GM06990 (cell line): ENCODE measurements around the gene PRR9.

ENCODE experiments used
- DNase-seq: peaks from one replicate; pipeline ENCODE4 v3.0.0-alpha.2; 2011; ENCODE audit not compliant: insufficient read length; ENCODE audit errors: extremely low read depth
- H3K27me3 ChIP-seq: replicated peaks from 2 replicates; pipeline ENCODE4 v1.6.0; 2011; ENCODE audit warnings: low read length; ENCODE audit not compliant: control insufficient read depth, insufficient read depth
- H3K36me3 ChIP-seq: 2 replicates; pipeline ENCODE4 v1.5.1; 2011; ENCODE audit warnings: low read length; ENCODE audit not compliant: control insufficient read depth, insufficient read depth
- H3K4me3 ChIP-seq: replicated peaks from 2 replicates; pipeline ENCODE4 v1.5.1; 2011; ENCODE audit warnings: low read depth, mild to moderate bottlenecking, control low read depth, low read length
- TF ChIP-seq, protein P1 (sequence below): IDR thresholded peaks from 2 replicates; pipeline ENCODE4 v1.5.1; 2011; ENCODE audit warnings: low read length, control low read depth, mild to moderate bottlenecking, inconsistent platforms; ENCODE audit not compliant: insufficient read depth, poor library complexity, severe bottlenecking

PRR9 gene

GRCh38 chr1:153206631-153207030 lies 10.8 kb upstream of the PRR9 start:
- no peak for DNase-seq
- TF ChIP-seq, protein P1, sequence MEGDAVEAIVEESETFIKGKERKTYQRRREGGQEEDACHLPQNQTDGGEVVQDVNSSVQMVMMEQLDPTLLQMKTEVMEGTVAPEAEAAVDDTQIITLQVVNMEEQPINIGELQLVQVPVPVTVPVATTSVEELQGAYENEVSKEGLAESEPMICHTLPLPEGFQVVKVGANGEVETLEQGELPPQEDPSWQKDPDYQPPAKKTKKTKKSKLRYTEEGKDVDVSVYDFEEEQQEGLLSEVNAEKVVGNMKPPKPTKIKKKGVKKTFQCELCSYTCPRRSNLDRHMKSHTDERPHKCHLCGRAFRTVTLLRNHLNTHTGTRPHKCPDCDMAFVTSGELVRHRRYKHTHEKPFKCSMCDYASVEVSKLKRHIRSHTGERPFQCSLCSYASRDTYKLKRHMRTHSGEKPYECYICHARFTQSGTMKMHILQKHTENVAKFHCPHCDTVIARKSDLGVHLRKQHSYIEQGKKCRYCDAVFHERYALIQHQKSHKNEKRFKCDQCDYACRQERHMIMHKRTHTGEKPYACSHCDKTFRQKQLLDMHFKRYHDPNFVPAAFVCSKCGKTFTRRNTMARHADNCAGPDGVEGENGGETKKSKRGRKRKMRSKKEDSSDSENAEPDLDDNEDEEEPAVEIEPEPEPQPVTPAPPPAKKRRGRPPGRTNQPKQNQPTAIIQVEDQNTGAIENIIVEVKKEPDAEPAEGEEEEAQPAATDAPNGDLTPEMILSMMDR: no peak
- Histone ChIP-seq H3K27me3 (peaks cover 4% of the 10 kb centered on the region), H3K4me3 (no peak overlapping the region), H3K36me3 (no peaks in the 10 kb centered on the region)

DNA sequence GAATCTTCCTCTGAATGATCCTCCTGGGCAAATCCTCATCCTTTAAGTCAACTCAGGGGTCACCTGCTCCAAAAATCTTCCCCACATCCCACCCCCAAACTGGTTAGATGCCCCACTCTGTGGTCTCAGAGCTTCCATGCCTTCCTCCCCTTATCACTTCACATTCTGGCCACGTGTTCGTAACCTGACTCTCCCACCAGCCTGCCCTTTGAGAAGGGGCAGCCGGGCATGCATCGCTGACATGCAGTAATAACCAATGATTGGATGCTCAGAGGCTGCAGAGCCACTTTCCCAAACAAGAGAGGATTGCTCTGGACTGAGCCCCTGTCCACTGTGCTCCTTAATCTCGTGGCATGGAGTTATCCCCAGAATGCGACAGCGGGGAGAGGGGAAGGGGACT lies 7.2 kb upstream of the PRR9 start:
- Histone ChIP-seq H3K4me3 (no peak overlapping the region), H3K27me3 (peaks cover 2% of the 10 kb centered on the region), H3K36me3 (no peaks in the 10 kb centered on the region)
- no peak for DNase-seq
- TF ChIP-seq, protein P1: no peak

DNA sequence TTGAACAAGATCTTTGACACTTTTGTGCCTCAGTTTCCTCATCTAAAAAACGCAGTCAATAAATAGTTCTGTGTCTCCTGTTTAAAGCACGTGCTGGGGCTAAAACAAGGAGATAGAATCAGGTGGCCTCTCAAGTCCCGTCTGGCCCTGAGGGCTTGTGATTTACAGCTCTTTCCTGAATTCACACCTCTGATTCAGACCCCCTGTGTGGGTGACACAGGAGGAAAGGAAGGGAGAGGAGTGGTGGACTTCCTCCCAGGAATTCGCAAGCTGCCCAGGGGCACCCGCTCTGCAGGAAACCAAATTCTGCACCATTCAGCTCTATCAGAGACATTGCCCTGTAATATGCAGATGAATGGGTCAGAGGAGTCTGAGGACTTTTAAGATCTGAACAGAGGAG lies 5.2 kb upstream of the PRR9 start:
- TF ChIP-seq, protein P1: no peak

DNA sequence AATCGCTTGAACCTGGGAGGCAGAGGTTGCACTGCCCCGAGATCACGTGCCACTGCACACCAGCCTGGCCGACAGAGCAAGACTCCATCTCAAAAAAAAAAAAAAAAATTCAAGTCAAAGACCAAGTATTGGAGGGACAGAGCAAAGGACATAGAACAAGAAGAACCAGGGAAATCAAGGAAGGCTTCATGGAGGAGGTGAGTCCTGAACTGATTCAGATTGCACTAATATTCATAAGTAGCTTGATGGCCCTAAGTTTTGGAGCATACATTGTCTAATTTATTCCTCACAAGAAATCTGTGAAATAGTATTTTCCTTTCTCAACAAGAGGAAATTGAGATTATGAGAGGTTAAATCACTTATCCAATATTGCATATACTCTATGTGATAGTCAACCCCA lies 3.9 kb upstream of the PRR9 start:
- no peak for DNase-seq
- TF ChIP-seq, protein P1: no peak
- H3K36me3 ChIP-seq: no peaks in the 10 kb centered on the region
- H3K4me3 ChIP-seq: no peak overlapping the region
- H3K27me3 ChIP-seq: no peaks in the 10 kb centered on the region; the same call in 1 of the 2 replicates

More for the DNA sequence above, 5.2 kb upstream of the PRR9 start:
- Histone ChIP-seq H3K27me3 (no peaks in the 10 kb centered on the region; the same call in 1 of the 2 replicates), H3K4me3 (no peak overlapping the region), H3K36me3 (no peaks in the 10 kb centered on the region)
- no peak for DNase-seq

DNA sequence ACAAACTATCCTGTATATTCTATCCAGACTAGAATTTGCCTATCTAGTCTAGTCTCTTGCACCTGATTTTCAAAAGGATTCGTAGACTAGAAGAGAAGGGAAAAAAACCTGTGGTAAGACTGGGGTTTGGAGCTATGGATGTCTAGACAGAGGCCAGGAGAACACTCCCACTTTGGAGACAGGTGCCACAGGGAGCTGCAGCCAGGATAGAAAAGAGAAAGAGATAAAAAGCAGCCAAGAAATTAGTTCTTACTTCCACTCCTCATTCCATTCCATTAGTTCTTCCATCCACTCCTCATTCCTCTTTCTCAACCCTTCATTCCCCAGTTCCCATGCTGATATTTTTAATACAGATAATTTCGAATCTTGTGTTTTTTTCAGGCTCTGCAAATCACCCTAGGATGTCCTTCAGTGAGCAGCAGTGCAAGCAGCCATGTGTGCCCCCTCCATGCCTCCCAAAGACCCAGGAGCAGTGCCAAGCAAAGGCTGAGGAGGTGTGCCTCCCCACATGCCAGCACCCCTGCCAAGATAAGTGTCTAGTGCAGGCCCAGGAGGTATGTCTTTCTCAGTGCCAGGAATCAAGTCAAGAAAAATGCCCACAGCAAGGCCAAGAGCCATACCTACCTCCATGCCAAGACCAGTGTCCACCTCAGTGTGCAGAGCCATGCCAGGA lies 496 bp downstream of the PRR9 start:
- no peak for DNase-seq
- Histone ChIP-seq H3K36me3 (no peaks in the 10 kb centered on the region), H3K4me3 (no peak overlapping the region), H3K27me3 (no peaks in the 10 kb centered on the region; the same call in 1 of the 2 replicates)
- TF ChIP-seq, protein P1: no peak

- TF ChIP-seq, protein P1: no peak
- no peak for DNase-seq
- Histone ChIP-seq H3K27me3 (no peaks in the 10 kb centered on the region; the same call in 1 of the 2 replicates), H3K36me3 (no peaks in the 10 kb centered on the region), H3K4me3 (no peak overlapping the region)
These were observed 3.4 kb downstream of the PRR9 start for GRCh38 chr1:153220606-153221303.
